Aorta (tissue), 5 donors: ENCODE data around the gene FIBCD1. TPM values are rescaled to one million over a fixed set of nuclear protein-coding genes. Genes with fewer than 3 reads are reported as not detected.
"Not testable (repeated sequence)": the region's sequence is repeated elsewhere in the genome, so short reads cannot be mapped to it uniquely, and the experiment has no call there.

ENCODE experiments used
- ATAC-seq: fragments of 200-7000 bp; cut with Tn5 transposase; one replicate; pipeline ENCODE4 v1.9.1; 2022; ENCODE audit warnings: moderate library complexity; ENCODE audit not compliant: low FRiP score
- DNase-seq, 2 donors: peaks; one replicate each; pipeline ENCODE4 v3.0.0-alpha.2; 2020
- H3K27ac ChIP-seq, 2 donors: one replicate each; pipeline ENCODE4 v1.5.1; 2013; ENCODE audit warnings: low read length in 2 of 2, mild to moderate bottlenecking in 2 of 2, moderate library complexity in 2 of 2, control low read depth in 1 of 2, inconsistent platforms in 1 of 2, low read depth in 1 of 2
- H3K27me3 ChIP-seq, 2 donors: one replicate each; pipeline ENCODE4 v1.6.1; 2013; ENCODE audit warnings: control low read depth in 1 of 2, low read length in 1 of 2, mild to moderate bottlenecking in 1 of 2, moderate library complexity in 1 of 2; ENCODE audit not compliant: insufficient read depth in 2 of 2, control insufficient read depth in 1 of 2
- H3K36me3 ChIP-seq, 2 donors: one replicate each; pipeline ENCODE4 v1.6.1; 2013; ENCODE audit warnings: control low read depth in 1 of 2, low read length in 1 of 2, mild to moderate bottlenecking in 1 of 2; ENCODE audit not compliant: insufficient read depth in 2 of 2, control insufficient read depth in 1 of 2
- H3K4me1 ChIP-seq, 2 donors: one replicate each; pipeline ENCODE4 v1.6.1; 2013; ENCODE audit warnings: low read length in 2 of 2, control low read depth in 1 of 2, mild to moderate bottlenecking in 1 of 2, moderate library complexity in 1 of 2; ENCODE audit not compliant: insufficient read depth in 2 of 2, control insufficient read depth in 1 of 2
- H3K4me3 ChIP-seq, 2 donors: one replicate each; pipeline ENCODE4 v1.5.1; 2013; ENCODE audit warnings: low read length in 2 of 2, control low read depth in 1 of 2, mild to moderate bottlenecking in 1 of 2
- H3K9me3 ChIP-seq: one replicate; pipeline ENCODE4 v1.6.1; 2013; ENCODE audit warnings: mild to moderate bottlenecking, low read length; ENCODE audit not compliant: control insufficient read depth
- WGBS, 2 donors: extraction: QIAGEN DNeasy Blood & Tissue Kit; methylation state at CpG; one replicate each; pipeline ENCODE4 v1.1.7; 2013; 5-methylcytosine and 5-hydroxymethylcytosine counted together
- intact Hi-C, 2 donors: fragments of 100-400 bp; cut with DNase I; formaldehyde crosslinking; loops; one replicate each; pipeline versions ENCODE4 v1.14.2 to v1.15.0; 2022
- polyA plus RNA-seq, 2 donors: library from polyadenylated mRNA; stranded (reverse); fragments of 200-250 nt; gene quantifications; one replicate each; pipeline ENCODE4 v1.2.3, GENCODE V29; 2013
- total RNA-seq, 2 donors: library from RNA; stranded (reverse); fragmentation: NEBNext Ultra II Directional; extraction: Animal tissue kit (Norgen Biotek cat#: 25700); gene quantifications; one replicate each; pipeline ENCODE4 v1.2.1, GENCODE V29; 2021
- donor health status: healthy with polysubstance abuse.
- donor health status: Bipolar disorder and iron deficiency.
- donor health status: DM: no; HTN: no; CAD: no.
- donor health status: DM: no; HTN: no; CAD: no.
- donor health status: DM: yes; HTN: yes; CAD: no.

FIBCD1 gene
- total and polyA plus RNA-seq, 4 donors, result 0.13 TPM; not detected in 3

DNA sequence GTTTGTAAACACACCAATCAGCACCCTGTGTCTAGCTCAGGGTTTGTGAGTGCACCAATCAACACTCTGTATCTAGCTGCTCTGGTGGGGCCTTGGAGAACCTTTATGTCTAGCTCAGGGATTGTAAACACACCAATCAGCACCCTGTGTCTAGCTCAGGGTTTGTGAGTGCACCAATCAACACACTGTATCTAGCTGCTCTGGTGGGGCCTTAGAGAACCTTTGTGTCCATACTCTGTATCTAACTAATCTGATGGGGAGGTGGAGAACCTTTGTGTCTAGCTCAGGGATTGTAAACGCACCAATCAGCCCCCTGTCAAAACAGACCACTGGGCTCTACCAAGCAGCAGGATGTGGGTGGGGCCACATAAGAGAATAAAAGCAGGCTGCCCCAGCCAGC lies 28.4 kb downstream of the FIBCD1 start:
- intact Hi-C loops, DNase-seq: not testable (repeated sequence)
- 71 to 76% methylated on average over 1 of the region's 1 CpG for WGBS, 2 donors

DNA sequence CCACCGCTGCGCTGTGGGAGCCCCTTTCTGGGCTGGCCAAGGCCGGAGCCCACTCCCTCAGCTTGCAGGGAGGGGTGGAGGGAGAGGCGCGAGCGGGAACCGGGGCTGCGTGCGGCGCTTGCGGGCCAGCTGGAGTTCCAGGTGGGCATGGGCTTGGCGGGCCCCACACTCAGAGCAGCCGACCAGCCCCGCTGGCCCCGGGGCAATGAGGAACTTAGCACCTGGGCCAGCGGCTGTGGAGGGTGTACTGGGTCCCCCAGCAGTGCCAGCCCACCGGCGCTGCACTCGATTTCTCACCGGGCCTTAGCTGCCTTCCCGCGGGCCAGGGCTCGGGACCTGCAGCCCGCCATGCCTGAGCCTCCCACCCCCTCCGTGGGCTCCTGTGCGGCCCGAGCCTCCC lies 29.0 kb downstream of the FIBCD1 start:
- ATAC-seq, H3K4me1 ChIP-seq, DNase-seq, H3K27me3 ChIP-seq, H3K27ac ChIP-seq, intact Hi-C loops, H3K9me3 ChIP-seq, H3K36me3 ChIP-seq, H3K4me3 ChIP-seq: not testable (repeated sequence)
- 94 to 95% methylated on average over 18 to 27 of the region's 27 CpGs for WGBS, 2 donors

More for the DNA sequence above, 28.4 kb downstream of the FIBCD1 start:
- H3K9me3 ChIP-seq, H3K27ac ChIP-seq, H3K36me3 ChIP-seq, ATAC-seq, H3K4me1 ChIP-seq, H3K4me3 ChIP-seq, H3K27me3 ChIP-seq: not testable (repeated sequence)

DNA sequence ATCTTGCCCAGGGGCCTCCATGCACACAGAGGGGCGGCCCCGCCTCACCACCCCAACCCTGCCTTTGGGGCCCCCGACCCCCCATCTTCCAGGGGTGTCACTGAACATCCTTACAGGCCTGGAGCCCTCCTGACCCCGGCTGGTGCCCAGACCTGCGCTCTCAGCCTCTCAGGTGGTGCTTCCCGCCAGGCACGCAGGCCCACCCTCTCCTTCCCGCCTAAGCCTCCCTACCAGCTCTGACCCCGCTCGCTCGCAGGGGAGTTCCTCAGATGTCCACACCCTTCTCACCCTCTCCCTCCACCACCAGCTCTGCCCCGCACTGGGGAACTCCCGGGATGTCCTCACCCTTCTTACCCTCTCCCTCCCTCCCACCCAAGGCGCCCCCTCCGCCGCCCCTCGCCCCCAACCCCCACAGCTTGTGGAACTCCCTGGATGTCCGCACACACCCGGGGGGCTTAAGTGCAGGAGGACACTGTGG lies 30.1 kb downstream of the FIBCD1 start:
- Histone ChIP-seq H3K4me1 (no peaks in the 10 kb centered on the region), H3K36me3 (no peaks in the 10 kb centered on the region), H3K9me3 (no peaks in the 10 kb centered on the region), H3K27ac (no peak overlapping the region), H3K27me3 (no peaks in the 10 kb centered on the region), H3K4me3 (no peak overlapping the region)
- 91 to 93% methylated on average over 19 of the region's 19 CpGs for WGBS, 2 donors
- ATAC-seq (no peak), DNase-seq (no peak)
- intact Hi-C loops, result no loop called here

DNA sequence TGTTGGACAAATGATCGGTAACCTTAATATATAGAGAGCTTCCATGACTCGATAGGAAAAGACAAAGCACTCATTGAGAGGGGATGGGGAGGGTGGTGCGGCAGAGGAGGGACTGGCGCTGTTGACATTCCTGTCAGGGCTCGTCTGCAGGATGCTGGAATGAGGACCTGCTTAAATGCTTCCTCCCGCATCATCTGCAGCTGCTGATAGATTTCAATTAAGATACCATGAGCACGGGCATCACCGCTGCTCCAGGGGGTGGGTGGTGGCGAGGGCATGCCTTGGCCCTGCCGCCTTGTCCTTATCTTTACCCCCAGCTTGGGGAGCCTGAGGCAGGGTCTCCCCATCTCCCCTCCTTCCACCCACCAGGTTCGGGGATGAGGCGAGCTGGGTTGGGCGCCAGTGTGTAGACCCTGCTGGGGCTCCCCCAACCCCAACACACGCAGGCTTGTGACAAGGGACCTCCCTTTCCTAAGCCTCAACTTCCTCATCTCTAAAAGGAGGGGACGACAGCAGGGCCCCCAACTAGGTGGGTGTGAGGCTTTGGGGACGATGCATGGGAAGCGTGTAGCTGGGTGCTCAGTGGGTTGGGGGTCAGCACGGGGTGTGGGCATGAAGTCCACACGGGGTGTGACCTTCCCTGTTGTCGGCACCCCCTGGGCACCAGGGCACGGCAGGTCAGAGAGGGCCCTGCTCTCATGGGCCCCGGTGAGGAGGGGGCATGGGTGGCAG lies 30.7 kb downstream of the FIBCD1 start:
- intact Hi-C loops, result no loop called here
- Histone ChIP-seq H3K27me3 (no peaks in the 10 kb centered on the region), H3K36me3 (no peaks in the 10 kb centered on the region), H3K4me3 (no peak overlapping the region), H3K27ac (no peak overlapping the region), H3K4me1 (no peaks in the 10 kb centered on the region), H3K9me3 (no peaks in the 10 kb centered on the region)
- ATAC-seq (no peak), DNase-seq (no peak)
- 82 to 84% methylated on average over 21 to 22 of the region's 22 CpGs for WGBS, 2 donors

DNA sequence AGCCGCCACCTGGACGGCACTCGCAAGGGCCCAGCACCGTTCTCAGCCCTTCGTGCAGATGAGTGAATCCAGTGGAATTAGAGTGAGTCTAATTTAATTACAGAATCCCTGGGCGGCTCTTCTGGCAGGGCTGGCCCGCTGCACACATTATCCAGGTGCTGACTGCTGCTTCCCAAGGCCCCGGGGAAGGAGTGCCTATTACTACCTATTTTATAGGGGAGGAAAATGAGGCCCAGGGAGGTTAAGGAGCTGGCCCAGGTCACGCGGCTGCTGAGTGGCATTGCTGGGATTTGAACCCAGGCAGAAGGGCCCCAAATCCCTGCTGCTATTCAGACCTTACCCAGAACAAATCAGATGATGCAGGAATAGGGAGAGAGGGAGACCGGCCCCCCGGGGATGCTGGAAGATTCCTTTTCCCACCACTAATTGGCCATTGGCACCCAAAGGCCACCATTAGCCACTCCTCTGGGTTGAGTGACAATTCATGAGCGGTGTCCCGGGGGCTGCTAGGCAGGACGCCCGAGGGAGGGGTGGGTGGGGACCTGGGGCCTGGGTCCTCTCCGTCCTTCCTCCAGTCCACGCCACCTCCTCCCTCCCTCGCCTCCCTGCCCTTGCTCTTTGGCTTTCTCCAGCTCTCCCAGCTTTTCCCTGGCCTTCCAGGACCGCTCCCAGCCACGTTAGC lies 32.2 kb downstream of the FIBCD1 start:
- Histone ChIP-seq H3K36me3 (no peaks in the 10 kb centered on the region), H3K27me3 (no peaks in the 10 kb centered on the region), H3K4me3 (no peak overlapping the region), H3K27ac (no peak overlapping the region), H3K4me1 (no peaks in the 10 kb centered on the region), H3K9me3 (no peaks in the 10 kb centered on the region)
- no peak for ATAC-seq
- intact Hi-C loops, result no loop called here
- no peak for DNase-seq
- 85 to 87% methylated on average over 21 of the region's 21 CpGs for WGBS, 2 donors

DNA sequence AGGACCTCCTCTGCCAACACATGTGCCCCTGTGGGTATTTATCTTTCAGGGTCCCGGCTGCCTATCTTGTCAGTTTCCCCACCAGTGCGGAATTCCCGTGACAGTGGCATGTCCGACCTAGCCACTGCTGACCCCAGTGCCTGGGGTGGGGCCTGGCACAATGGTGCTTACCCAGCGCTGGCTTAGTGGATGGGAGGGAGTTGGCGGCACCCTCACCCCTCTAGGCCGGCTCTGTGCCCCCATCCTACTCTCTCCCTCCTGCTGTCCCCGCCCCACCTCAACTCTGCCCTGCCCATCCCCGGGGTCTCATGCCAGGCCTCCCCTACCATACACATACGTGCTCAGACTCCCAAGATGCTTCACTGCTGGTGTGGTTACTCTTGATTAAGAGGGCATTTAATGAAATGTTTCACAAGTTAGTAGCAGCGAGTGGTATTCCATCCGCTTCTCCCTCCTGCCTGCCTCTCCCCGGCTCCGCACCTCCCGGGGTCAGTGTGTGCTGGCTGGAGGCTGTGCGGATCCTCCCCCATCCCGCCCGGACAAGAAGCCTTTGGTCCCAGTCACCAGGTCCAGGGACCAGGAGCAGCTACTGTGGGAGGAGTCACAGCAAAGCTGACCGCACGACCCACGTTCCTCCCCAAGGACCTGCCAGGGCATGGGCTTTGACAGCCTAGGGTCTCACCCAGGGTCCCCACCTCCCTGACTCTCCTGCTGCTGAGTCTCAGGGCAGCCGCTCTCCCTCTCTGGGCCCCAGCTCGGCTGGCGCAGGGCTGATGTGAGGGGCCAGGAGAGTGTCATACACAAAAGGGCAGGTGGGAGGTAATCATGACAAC lies 32.9 kb downstream of the FIBCD1 start:
- WGBS, 2 donors, result 79 to 85% methylated on average over 24 of the region's 24 CpGs
- H3K9me3 ChIP-seq, result no peaks in the 10 kb centered on the region
- no peak overlapping the region for H3K4me3 ChIP-seq
- no peak overlapping the region for H3K27ac ChIP-seq
- no peaks in the 10 kb centered on the region for H3K27me3 ChIP-seq
- no peaks in the 10 kb centered on the region for H3K4me1 ChIP-seq
- intact Hi-C loops, result no loop called here
- DNase-seq (no peak), ATAC-seq (no peak)
- H3K36me3 ChIP-seq, result no peaks in the 10 kb centered on the region

DNA sequence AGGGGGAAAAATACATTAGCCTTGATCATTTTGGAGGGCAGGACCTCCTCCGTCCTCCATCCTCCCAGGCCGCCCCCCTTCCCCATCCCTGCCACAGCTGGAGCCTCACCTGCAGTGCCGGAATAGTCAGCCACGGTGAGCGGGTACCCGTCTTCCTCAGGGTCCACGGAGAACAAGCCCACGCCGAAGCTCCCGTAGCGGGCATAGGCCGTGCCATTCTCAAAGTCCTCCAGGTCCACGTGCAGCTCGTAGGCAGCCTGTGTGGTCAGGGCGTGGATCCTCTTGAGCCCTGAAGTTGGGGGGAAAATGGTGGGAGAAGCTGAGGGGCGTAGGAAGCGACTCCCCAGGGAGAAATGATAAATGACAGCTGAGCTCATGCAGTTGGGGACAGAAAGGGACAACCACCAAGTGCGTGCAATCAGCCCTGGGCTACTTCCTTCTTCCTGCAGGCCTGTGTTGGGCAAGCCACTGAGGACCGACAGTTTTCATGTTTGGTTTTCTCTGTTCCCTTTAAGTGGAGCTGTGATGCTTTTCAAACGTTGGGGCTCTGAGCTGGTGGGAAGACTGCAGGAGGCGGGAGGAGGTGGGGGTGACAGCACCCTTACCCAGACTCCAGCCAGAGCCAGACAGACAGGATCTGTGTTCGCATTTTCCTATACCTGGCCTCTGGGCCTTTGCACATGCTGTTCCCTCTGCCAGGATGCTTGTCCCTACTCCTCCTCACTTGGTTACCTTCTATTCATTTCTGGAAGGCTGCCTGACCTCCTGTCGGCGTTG lies 33.7 kb downstream of the FIBCD1 start:
- H3K27ac ChIP-seq, result no peak overlapping the region
- no peak overlapping the region for H3K4me3 ChIP-seq
- ATAC-seq (no peak), DNase-seq (no peak)
- intact Hi-C loops, result no loop called here
- H3K27me3 ChIP-seq, result no peaks in the 10 kb centered on the region
- no peaks in the 10 kb centered on the region for H3K36me3 ChIP-seq
- H3K9me3 ChIP-seq, result no peaks in the 10 kb centered on the region
- H3K4me1 ChIP-seq, result no peaks in the 10 kb centered on the region
- 93 to 94% methylated on average over 24 of the region's 24 CpGs for WGBS, 2 donors
